ENCODE results near the gene TENT4A. TPM values are rescaled to one million over a fixed set of nuclear protein-coding genes. Genes with fewer than 3 reads are reported as not detected.

Gene TENT4A
- total RNA-seq, 2 donors from 2014 or later = 39.0 to 52.4 TPM

DNA sequence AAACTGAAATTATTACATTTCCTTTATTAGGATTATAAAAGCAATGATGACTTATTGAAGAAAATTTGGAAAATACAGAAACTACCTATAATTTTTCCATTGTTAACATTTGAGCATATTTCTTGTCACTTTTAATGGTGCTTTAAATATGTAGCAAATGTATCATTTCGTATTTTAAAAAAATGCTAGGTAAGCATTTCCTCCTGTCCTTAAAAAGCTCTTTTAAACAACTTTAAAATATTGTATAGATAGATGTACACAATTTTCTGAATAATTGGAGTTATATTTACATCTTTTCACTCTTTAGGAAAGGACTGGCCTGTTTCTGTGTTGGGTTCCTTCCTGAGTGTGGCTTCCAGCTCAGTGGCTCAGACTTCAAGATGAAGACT lies 15.6 kb downstream of the TENT4A start:
- H3K4me1 Mint-ChIP-seq = peaks cover 66% of the 10 kb centered on the region
- ATAC-seq (replicated peaks) = no peak
- peak overlapping the region; percentile 70 for H3K4me3 Mint-ChIP-seq
- H3K36me3 Mint-ChIP-seq (ENCODE audit: low read depth) = peaks cover 53% of the 10 kb centered on the region
- H3K27me3 Mint-ChIP-seq = no peaks in the 10 kb centered on the region
- peak overlapping the region; percentile 78 for H3K27ac Mint-ChIP-seq
- no peaks in the 10 kb centered on the region for H3K9me3 Mint-ChIP-seq

DNA sequence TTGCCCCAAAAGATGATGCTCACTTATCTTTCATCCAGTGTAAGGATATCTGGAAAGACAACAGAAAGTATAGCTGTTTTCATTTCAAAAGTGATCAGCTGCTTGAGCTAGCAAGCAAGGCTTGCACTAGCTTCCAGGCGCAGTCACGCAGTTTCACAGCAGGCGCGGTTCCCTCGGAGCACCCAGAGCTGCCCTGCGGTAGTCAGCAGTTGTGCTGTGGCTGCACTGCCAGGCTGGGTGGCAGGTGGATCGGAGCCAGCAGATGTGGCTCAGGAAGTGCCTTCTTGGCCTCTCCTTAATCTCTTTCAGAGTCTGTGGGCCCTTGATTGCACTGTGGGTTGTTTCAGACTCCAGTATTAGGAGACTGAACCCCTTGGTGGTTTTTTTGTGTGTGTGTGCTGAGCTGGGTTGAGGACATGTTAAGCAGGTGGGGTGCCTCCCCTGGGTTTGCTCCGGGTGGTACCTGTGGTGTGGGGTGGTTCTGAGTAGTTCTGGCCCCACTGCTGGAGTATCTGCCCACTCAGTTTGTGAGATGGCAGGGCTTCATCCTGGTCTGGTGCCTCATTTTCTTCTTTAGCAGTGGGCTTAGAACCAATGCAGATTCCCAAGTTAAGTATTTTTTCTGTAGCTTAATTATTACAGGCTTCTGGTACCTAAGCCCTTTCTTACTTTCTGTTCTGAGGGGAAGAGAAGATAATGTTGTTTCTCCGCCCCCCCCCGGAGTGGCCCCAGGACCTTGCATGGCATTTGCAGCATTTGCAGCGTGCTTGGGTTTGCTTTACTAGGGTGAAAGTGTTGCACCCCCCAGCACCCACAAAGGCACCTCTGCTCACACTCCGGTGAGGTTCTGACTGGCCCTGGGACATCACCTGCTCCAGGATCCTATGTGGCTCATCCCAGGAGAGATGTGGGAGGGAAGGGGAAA lies 16.4 kb downstream of the TENT4A start:
- peaks cover 46% of the 10 kb centered on the region for H3K36me3 Mint-ChIP-seq (ENCODE audit: low read depth)
- H3K27me3 Mint-ChIP-seq = no peaks in the 10 kb centered on the region
- peak; percentile 80 for ATAC-seq (replicated peaks)
- H3K4me1 Mint-ChIP-seq = peaks cover 61% of the 10 kb centered on the region
- H3K4me3 Mint-ChIP-seq = peak overlapping the region; percentile 70
- H3K9me3 Mint-ChIP-seq = no peaks in the 10 kb centered on the region
- H3K27ac Mint-ChIP-seq = peak overlapping the region; percentile 78

DNA sequence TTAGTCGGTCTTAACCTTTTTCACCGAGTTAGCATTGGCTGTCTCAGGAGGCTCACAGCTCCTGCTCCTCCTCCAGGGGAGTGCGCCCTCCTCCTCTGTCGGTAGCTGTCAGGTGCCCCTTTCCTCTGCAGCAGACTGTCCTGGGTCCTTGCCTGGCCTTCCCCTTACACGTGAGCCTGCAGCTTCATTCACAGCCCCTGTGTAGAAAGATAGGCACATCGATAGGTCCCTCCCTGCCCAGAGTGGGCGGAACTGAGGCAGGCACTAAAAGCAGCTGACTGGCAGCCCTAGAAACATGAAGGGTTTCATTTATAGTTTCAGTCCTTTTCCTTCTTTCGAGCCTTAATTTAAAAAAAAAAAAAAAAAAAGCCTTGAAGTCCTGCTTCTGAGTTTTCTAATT lies 17.2 kb downstream of the TENT4A start:
- Mint-ChIP-seq H3K9me3 (no peaks in the 10 kb centered on the region), H3K27ac (no peak overlapping the region), H3K27me3 (no peaks in the 10 kb centered on the region), H3K4me3 (peak overlapping the region; percentile 70), H3K36me3 (ENCODE audit: low read depth) (peaks cover 44% of the 10 kb centered on the region), H3K4me1 (peaks cover 66% of the 10 kb centered on the region)
- ATAC-seq (replicated peaks) = no peak

DNA sequence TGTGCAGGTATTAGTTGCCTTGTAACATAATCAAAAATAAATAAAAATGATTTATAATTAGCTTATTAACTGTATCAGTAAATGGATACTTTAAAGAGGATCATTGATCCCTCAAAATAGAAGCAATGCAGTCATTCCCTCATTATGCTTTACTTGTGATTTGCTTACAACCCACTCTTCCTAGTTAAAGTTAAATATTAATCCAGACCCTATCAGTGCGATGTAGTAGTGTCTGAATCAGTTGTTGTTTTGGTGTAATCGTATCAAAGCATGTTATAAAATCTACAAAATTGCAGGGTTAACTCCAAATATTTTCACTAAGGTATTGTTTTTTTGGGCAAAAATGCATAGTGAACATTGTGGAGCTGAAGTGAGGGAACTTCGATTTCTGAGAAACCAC lies 17.6 kb downstream of the TENT4A start:
- no peaks in the 10 kb centered on the region for H3K27me3 Mint-ChIP-seq
- H3K36me3 Mint-ChIP-seq (ENCODE audit: low read depth) = peaks cover 42% of the 10 kb centered on the region
- no peaks in the 10 kb centered on the region for H3K9me3 Mint-ChIP-seq
- no peak for ATAC-seq (replicated peaks)
- peaks cover 66% of the 10 kb centered on the region for H3K4me1 Mint-ChIP-seq
- H3K27ac Mint-ChIP-seq = no peak overlapping the region
- H3K4me3 Mint-ChIP-seq = peak overlapping the region; percentile 70

DNA sequence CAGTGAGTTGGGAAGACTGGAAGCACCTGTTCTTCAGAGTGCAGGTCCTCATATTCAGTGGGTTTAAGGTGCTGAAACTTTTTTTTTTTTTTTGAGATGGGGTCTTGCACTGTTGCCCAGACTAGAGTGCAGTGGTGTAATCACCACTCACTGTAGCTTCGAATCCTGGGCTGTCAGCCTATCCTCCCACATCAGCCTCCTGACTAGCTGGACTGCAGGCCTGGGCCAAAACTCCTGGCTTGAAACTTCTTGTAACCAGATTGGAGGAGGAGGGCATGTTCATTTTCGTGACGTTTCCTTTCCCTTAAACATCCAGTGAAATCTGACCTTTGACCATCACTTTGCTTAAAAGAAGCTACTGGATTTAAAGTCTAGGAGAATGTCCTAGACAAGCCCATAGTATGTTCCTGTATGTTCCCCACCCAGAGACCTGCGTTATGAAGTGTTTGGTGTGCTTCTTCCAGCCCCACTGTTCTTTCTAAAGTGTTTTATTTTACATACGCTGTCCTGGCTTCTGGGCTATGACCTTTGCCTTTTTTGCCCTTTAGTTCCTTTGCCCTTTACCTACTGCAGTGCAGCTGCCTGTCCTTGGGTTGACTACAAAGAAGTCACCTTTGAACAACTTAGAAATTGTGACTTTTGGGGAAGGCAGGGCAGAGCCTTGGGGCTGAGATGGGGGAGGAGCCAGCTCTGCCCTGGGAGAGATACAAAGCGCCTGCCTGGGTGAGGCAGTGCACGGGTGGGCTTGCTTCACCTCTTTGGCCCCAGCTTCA lies 18.4 kb downstream of the TENT4A start:
- no peaks in the 10 kb centered on the region for H3K27me3 Mint-ChIP-seq
- no peak for ATAC-seq (replicated peaks)
- no peak overlapping the region for H3K4me3 Mint-ChIP-seq
- H3K4me1 Mint-ChIP-seq = peaks cover 66% of the 10 kb centered on the region
- peak overlapping the region; percentile 37 for H3K27ac Mint-ChIP-seq
- H3K9me3 Mint-ChIP-seq = no peaks in the 10 kb centered on the region
- peaks cover 39% of the 10 kb centered on the region for H3K36me3 Mint-ChIP-seq (ENCODE audit: low read depth)

DNA sequence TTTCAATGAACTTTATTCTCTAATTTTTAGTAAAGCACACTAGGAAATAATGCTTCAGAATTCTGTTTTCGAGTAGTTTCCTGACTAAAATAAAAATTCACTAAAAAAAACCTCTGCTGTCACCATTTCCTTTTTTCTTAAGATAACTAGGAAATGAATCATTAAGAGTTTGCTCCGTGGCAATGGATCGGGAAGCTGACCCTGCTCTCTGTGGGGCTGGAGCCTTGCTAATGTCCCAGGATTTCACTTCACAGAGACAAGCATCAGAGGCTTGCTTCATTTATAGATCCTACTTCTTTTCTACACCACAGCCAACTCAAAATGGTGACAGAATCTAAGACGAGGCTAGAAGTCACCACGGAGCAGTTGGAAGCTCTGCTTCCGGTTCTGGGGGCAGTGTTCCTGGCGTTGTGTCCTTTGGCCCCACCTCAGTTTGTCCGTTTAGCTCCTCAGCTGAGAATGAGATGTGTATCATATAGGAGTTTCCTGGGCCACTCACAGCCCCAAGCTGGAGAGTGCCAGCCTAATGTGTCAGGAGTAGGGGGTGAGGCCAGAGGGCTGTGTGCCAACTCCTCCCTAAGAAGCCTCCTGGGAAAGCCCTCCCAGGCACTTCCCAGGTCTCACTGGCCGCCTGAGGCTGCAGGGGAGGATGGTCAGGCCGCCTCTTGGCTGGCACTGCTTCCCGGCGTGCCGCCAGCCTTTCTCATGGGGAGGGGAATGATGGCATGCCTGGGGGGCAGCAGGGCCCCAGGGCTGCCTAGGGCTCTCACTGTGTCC lies 19.6 kb downstream of the TENT4A start:
- ATAC-seq (replicated peaks) = no peak
- Mint-ChIP-seq H3K9me3 (no peaks in the 10 kb centered on the region), H3K4me3 (no peak overlapping the region), H3K27me3 (no peaks in the 10 kb centered on the region), H3K4me1 (peaks cover 69% of the 10 kb centered on the region), H3K27ac (peak overlapping the region; percentile 31), H3K36me3 (ENCODE audit: low read depth) (peaks cover 47% of the 10 kb centered on the region)

DNA sequence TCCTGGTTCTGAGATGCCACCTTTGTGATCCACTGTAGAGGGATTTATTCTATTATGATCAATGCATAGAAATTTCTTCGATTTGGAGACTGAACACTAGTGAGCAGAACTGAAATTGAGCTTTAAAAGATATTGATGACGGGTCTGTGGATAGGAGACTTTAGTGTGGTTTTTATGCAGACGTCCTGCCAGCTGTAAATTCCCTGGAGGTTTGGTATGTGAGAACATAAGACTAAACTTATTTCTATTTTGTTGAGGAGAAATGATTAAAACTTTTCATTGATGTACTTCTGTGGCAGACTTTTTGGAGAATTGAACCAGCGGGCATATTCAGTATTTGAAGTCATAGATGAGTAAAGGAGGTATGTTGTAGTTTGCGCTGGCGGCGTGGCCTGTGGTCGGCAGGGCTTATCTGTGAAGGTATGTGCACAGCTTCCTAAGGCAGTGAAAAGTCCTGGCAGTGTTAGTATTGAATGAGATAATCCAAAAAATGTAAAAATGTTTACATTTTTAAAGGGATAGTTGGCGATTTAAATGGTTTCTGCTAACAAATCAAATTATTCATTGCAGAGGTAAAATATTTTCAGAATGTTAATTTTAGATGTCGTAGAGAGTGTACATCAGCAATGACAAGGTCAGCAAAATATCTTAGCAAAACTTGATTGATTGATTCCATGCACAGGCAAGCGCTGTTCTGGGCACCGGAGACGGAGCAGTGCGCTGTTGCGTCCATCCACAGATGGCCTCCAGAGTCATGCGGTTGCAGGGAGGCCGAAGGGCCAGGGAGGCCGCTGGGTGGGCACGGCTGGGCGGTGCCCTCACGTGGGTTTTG lies 20.4 kb downstream of the TENT4A start:
- Mint-ChIP-seq H3K27ac (peak overlapping the region; percentile 31), H3K9me3 (no peaks in the 10 kb centered on the region), H3K36me3 (ENCODE audit: low read depth) (peaks cover 52% of the 10 kb centered on the region), H3K4me3 (no peak overlapping the region), H3K27me3 (no peaks in the 10 kb centered on the region), H3K4me1 (peaks cover 65% of the 10 kb centered on the region)
- ATAC-seq (replicated peaks) = no peak

DNA sequence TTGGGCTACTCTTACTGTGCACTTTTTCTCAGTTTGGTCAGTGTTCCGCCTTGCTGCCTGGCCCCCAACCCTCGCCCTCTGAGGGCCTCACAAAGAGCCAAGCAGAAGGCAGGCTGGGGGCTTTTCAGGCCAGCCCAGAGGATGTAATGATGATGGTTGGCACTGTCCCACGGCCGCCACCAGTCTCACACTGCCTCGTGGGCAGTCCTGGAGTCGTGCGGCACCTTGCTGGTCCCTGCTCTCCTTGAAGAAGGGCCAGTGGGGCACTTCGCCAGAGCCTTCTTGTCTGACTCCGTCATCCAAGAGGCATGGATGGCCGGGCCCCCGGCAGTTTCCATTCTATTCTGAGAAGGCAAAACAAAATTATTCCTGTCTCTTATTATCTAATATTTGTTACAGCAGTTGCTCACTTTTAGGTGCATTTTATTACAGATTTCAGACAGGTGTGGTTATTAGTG lies 21.0 kb downstream of the TENT4A start:
- Mint-ChIP-seq H3K36me3 (ENCODE audit: low read depth) (peaks cover 58% of the 10 kb centered on the region), H3K27me3 (no peaks in the 10 kb centered on the region), H3K27ac (peak overlapping the region; percentile 88), H3K4me1 (peaks cover 60% of the 10 kb centered on the region), H3K9me3 (no peaks in the 10 kb centered on the region), H3K4me3 (no peak overlapping the region)
- ATAC-seq (replicated peaks) = no peak

DNA sequence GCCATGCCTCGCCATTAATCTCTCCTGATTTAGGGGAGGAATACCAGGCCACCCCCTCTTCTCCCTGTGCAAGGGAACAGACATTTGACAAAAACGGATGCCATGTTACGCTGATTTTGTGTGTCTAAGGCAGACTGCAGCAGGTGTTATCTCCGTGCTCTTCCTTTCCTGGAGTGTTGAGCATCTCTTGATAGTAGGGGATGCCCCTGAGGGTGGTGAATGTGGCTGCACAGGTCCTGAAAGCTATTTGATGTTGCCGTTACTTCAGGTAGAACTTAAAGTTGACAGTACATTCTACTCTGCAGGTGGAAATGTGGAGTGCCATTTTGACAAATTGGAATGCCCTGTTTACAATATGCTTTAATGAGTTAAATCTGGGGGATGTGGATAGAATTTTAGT lies 21.5 kb downstream of the TENT4A start:
- Mint-ChIP-seq H3K4me1 (peaks cover 55% of the 10 kb centered on the region), H3K27ac (peak overlapping the region; percentile 88), H3K36me3 (ENCODE audit: low read depth) (peaks cover 63% of the 10 kb centered on the region), H3K27me3 (no peaks in the 10 kb centered on the region), H3K9me3 (no peaks in the 10 kb centered on the region), H3K4me3 (peak overlapping the region; percentile 28)
- ATAC-seq (replicated peaks) = no peak

DNA sequence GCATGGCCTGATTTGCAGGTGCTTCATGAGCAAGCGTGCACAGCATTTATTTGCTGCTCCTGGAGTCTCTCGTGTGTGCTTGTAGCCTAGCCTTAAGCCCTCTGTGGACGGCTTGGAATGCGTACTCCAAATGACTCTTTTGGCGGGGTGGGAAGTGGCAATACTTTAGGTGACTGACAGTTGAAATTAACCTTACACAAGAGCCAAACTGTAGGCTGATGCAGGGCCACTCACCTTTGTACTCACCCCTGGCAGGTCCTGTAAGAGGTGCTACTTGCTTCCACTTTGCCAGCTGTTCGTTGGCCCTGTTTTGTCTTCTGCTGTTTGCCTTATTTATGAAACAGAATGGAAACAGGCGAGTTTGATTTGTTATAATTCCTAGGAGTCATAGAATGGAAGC lies 22.9 kb downstream of the TENT4A start:
- Mint-ChIP-seq H3K36me3 (ENCODE audit: low read depth) (peaks cover 75% of the 10 kb centered on the region), H3K4me3 (peak overlapping the region; percentile 61)

DNA sequence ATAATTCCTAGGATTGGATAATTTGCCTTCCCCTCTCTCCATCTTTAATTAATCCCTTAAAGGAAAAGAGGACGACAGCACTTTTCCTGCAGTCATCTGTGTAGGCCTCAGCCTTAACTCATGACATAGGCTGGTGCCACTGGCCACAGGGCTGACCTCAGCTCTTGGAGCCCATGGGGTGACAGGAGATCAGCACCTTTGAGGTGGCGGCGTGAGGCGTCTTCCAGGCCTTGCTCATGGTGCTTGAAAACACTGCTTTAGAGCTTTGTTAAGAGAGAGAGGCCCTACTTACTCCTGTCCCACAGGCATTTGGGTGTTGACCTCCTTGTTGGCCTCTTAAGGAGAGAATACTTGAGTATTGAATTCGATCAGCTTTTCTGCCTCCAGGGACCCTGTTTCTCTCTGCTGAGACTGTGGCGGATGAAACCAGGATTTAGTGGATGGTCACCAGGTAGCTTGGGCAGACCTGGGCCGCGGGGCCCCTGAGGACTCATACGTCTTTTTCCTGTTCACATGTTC lies 23.4 kb downstream of the TENT4A start:
- Mint-ChIP-seq H3K27ac (peak overlapping the region; percentile 79), H3K9me3 (no peaks in the 10 kb centered on the region), H3K27me3 (no peaks in the 10 kb centered on the region), H3K4me1 (peaks cover 51% of the 10 kb centered on the region), H3K4me3 (peak overlapping the region; percentile 61), H3K36me3 (ENCODE audit: low read depth) (peaks cover 80% of the 10 kb centered on the region)
- ATAC-seq (replicated peaks) = peak; percentile 42

More for the DNA sequence above, 22.9 kb downstream of the TENT4A start:
- H3K27me3 Mint-ChIP-seq = no peaks in the 10 kb centered on the region
- H3K4me1 Mint-ChIP-seq = peaks cover 51% of the 10 kb centered on the region
- ATAC-seq (replicated peaks) = no peak
- peak overlapping the region; percentile 79 for H3K27ac Mint-ChIP-seq
- no peaks in the 10 kb centered on the region for H3K9me3 Mint-ChIP-seq

DNA sequence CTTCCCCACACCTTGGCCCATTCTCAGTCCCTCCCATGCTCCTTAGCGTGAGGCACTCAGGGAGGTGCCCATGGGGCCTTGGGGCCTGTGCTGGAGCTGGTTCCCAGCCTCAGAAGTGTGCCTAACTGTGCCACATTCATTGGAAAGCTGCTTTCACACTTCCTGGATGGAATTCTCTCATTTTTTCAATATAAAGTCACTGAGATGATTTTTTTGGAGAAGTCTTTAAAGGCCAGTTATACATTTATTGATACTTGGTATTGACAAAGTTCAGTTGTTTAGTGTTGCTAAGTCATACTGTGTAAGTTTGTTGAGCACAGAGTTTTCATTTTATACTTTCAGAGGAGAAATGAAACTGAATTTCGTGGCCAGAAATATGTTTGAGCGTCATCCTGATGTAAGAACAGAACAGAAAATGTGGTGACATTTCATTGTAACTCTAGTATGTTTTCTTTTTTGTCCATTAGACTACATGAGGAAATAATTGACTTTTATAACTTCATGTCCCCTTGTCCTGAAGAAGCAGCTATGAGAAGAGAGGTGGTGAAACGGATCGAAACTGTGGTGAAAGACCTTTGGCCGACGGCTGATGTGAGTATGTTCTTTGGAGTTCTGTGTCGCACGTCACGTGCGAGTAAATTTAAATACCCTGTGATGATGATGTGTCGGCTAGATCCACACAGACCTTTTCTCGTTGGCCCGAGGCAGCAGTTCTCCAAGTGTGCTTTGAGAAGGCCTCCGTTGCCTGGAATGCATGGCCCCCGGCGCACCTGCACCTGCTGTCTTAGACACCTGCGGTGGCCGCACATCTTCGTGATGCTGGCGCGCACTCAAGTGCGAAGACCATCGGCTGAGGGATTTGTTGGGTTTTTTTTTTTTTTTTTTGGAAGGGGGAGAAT lies 24.1 kb downstream of the TENT4A start:
- Mint-ChIP-seq H3K27ac (peak overlapping the region; percentile 79), H3K4me3 (peak overlapping the region; percentile 61), H3K4me1 (peaks cover 44% of the 10 kb centered on the region), H3K9me3 (no peaks in the 10 kb centered on the region), H3K27me3 (no peaks in the 10 kb centered on the region), H3K36me3 (ENCODE audit: low read depth) (peaks cover 83% of the 10 kb centered on the region)
- peak; percentile 82 for ATAC-seq (replicated peaks)

Data from activated T-helper 17 cell treated with anti-CD3 and anti-CD28 coated beads, Interleukin-2, amount 50 U/mL, for 72 hours (primary cell).